ENCODE measurements around the gene GLI3. TPM values are rescaled to one million over a fixed set of nuclear protein-coding genes. Genes with fewer than 3 reads are reported as not detected.

The GLI3 gene
- total RNA-seq, 1 experiment from 2014 or later = 45.0 TPM

GRCh38 chr7:42227936-42228591 is 8.9 kb downstream of the GLI3 start:
- peak overlapping the region; percentile 55 to 81 for H3K4me3 Mint-ChIP-seq
- peak overlapping the region; percentile 38 for H3K27ac ChIP-seq (ENCODE audit: insufficient read length, low read depth, low read length)

More at GRCh38 chr7:42227936-42228591, 8.9 kb downstream of the GLI3 start:
- Histone ChIP-seq H3K23me2 (ENCODE audit: insufficient read length, low read depth, low read length, poor library complexity, severe bottlenecking) (peaks cover 15% of the 10 kb centered on the region), H4K91ac (ENCODE audit: insufficient read length, low read depth, low read length) (peak overlapping the region; percentile 24), H3T11ph (ENCODE audit: low read length) (peak overlapping the region; percentile 46), H3K23ac (ENCODE audit: insufficient read length, low read depth, low read length) (no peak overlapping the region), H3K4me2 (ENCODE audit: insufficient read depth, insufficient read length, low read length) (peak overlapping the region; percentile 75), H3K9ac (ENCODE audit: extremely low read depth, insufficient read length, low read length) (peak overlapping the region; percentile 70), H2BK15ac (ENCODE audit: low read depth, low read length) (no peak overlapping the region), H2BK20ac (ENCODE audit: low read depth, low read length, poor library complexity, severe bottlenecking) (no peak overlapping the region), H3K4me1 (ENCODE audit: insufficient read depth, low read length) (peaks cover 26% of the 10 kb centered on the region; the same call in 1 of the 2 replicates), H3K79me1 (ENCODE audit: insufficient read depth, low read depth, low read length, poor library complexity, severe bottlenecking) (no peaks in the 10 kb centered on the region), H3K14ac (ENCODE audit: insufficient read depth, low read length) (peak overlapping the region; percentile 91), H3K27me3 (ENCODE audit: insufficient read depth, low read length) (no peaks in the 10 kb centered on the region), H3K79me2 (ENCODE audit: insufficient read depth, low read length) (peaks cover 2% of the 10 kb centered on the region; the same call in 1 of the 2 replicates), H3K18ac (ENCODE audit: insufficient read length, low read depth, low read length) (peak overlapping the region; percentile 86), H2AK5ac (ENCODE audit: insufficient read length, low read length) (no peak overlapping the region), H4K20me1 (ENCODE audit: control insufficient read depth, insufficient read depth, insufficient read length) (no peaks in the 10 kb centered on the region), H4K8ac (replicated peaks; ENCODE audit: insufficient read length, low read depth, low read length) (no peak overlapping the region), H3K56ac (ENCODE audit: insufficient read length, low read depth, low read length) (no peak overlapping the region), H2BK5ac (ENCODE audit: insufficient read length, low read length) (peak overlapping the region; percentile 4), H2BK120ac (ENCODE audit: low read depth, low read length, poor library complexity, severe bottlenecking) (no peak overlapping the region), H3K4ac (ENCODE audit: low read depth, low read length) (peak overlapping the region; percentile 2; the same call in 1 of the 2 replicates), H4K5ac (ENCODE audit: insufficient read length, low read depth, low read length) (peak overlapping the region; percentile 38), H3K9me3 (ENCODE audit: control insufficient read depth, low read depth, low read length) (no peaks in the 10 kb centered on the region), H2BK12ac (ENCODE audit: insufficient read length, low read depth, low read length) (no peak overlapping the region), H2AFZ (ENCODE audit: low read length) (no peak overlapping the region)
- WGBS (ENCODE audit: extremely low coverage, insufficient read length, low lambda C conversion rate) = no CpG with 5 or more reads among the region's 51 CpGs
- no peaks in the 10 kb centered on the region for H3K9me3 Mint-ChIP-seq
- peaks cover 88 to 90% of the 10 kb centered on the region in 2 experiments for H3K4me1 Mint-ChIP-seq
- H3K27me3 Mint-ChIP-seq (ENCODE audit: low read depth) = no peaks in the 10 kb centered on the region; the same call in 1 of the 2 replicates
- peak; percentile 65 for DNase-seq
- TF ChIP-seq CTCF (conservative IDR thresholded peaks at IDR 0.05) = no peak
- no peaks in the 10 kb centered on the region; a peak in 2 of 7 replicates for H3K36me3 Mint-ChIP-seq (ENCODE audit: insufficient read depth in 1 of 3, low read depth in 3 of 3)
- H3K27ac Mint-ChIP-seq = peak overlapping the region; percentile 95 to 99 (median 96)
